Measurements from ENCODE around the gene EHF. TPM values are rescaled to one million over a fixed set of nuclear protein-coding genes. Genes with fewer than 3 reads are reported as not detected.

EHF gene
- total and polyA plus RNA-seq, 9 of the 15 experiments (the other 6 are each of a cell fraction or from before 2014, with no cell fraction given), result 0.04 to 0.54 (median 0.37) TPM

DNA sequence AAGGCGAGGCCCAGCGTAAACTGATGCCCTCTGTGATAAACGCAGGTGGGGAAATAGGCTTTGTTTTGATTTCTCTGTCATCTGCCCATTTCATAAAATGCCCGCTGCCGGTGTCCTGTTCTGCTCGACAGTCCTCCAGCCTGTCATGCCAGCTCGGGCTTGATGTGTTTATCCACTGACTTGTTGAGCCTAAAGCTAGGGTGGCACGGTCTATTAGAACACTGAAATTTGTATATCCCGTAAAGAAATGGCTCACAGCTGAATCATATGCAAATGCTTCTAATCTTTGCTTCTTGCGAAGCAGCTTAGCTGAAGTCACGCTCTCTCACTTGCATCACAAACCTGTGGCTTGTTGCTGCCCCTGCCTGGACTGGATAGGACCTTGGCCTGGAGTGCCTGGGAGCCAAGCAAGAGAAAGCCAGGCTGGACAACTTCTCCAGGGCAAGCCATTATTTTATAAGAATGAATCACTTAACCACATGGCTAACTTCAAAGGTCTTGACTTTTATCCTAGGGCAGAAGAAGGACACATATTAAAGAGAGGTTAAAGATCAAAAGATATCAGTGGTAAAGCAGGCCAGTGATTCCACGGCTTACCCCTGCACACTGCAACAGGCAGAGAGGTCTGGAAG is 33.1 kb downstream of the EHF start (continued):
- TF ChIP-seq SIN3A (IDR thresholded peaks at IDR 0.05; ENCODE audit: borderline replicate concordance in 2 of 2, control insufficient read depth in 1 of 2, low read depth in 2 of 2, low read length in 2 of 2), result no peak
- TF ChIP-seq, protein P1, sequence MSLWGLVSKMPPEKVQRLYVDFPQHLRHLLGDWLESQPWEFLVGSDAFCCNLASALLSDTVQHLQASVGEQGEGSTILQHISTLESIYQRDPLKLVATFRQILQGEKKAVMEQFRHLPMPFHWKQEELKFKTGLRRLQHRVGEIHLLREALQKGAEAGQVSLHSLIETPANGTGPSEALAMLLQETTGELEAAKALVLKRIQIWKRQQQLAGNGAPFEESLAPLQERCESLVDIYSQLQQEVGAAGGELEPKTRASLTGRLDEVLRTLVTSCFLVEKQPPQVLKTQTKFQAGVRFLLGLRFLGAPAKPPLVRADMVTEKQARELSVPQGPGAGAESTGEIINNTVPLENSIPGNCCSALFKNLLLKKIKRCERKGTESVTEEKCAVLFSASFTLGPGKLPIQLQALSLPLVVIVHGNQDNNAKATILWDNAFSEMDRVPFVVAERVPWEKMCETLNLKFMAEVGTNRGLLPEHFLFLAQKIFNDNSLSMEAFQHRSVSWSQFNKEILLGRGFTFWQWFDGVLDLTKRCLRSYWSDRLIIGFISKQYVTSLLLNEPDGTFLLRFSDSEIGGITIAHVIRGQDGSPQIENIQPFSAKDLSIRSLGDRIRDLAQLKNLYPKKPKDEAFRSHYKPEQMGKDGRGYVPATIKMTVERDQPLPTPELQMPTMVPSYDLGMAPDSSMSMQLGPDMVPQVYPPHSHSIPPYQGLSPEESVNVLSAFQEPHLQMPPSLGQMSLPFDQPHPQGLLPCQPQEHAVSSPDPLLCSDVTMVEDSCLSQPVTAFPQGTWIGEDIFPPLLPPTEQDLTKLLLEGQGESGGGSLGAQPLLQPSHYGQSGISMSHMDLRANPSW (CRISPR knock-in tag; IDR thresholded peaks at IDR 0.05), result no peak
- no peak for TF ChIP-seq TAF9B (IDR thresholded peaks at IDR 0.05; ENCODE audit: partially characterized antibody)
- TF ChIP-seq ZFP36 (IDR thresholded peaks at IDR 0.05; ENCODE audit: low read depth, low read length, partially characterized antibody), result no peak
- TF ChIP-seq NR2C2 (CRISPR knock-in tag; IDR thresholded peaks at IDR 0.05), result no peak
- TF ChIP-seq NR2C2 (tag; IDR thresholded peaks at IDR 0.05), result peak; percentile 30; the same call in 1 of the 2 replicates
- 0 out of 2 replicates have a peak, but pooled peaks have one; percentile 41 for TF ChIP-seq ZKSCAN8 (CRISPR knock-in tag; IDR thresholded peaks at IDR 0.05)
- TF ChIP-seq SP2 (IDR thresholded peaks at IDR 0.05; ENCODE audit: extremely low read depth, low read depth, low read length, poor library complexity, severe bottlenecking), result no peak
- no peak for TF ChIP-seq FOXK1 (CRISPR knock-in tag; IDR thresholded peaks at IDR 0.05; ENCODE audit: borderline replicate concordance)
- TF ChIP-seq, protein P2, sequence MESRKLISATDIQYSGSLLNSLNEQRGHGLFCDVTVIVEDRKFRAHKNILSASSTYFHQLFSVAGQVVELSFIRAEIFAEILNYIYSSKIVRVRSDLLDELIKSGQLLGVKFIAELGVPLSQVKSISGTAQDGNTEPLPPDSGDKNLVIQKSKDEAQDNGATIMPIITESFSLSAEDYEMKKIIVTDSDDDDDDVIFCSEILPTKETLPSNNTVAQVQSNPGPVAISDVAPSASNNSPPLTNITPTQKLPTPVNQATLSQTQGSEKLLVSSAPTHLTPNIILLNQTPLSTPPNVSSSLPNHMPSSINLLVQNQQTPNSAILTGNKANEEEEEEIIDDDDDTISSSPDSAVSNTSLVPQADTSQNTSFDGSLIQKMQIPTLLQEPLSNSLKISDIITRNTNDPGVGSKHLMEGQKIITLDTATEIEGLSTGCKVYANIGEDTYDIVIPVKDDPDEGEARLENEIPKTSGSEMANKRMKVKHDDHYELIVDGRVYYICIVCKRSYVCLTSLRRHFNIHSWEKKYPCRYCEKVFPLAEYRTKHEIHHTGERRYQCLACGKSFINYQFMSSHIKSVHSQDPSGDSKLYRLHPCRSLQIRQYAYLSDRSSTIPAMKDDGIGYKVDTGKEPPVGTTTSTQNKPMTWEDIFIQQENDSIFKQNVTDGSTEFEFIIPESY (CRISPR knock-in tag; IDR thresholded peaks at IDR 0.05), result no peak
- no peak for TF ChIP-seq MCM5 (IDR thresholded peaks at IDR 0.05; ENCODE audit: low read depth)
- TF ChIP-seq ZNF282 (CRISPR knock-in tag; IDR thresholded peaks at IDR 0.05), result no peak
- TF ChIP-seq NCOA1 (IDR thresholded peaks at IDR 0.05; ENCODE audit: low read depth), result no peak
- TF ChIP-seq, protein P3, sequence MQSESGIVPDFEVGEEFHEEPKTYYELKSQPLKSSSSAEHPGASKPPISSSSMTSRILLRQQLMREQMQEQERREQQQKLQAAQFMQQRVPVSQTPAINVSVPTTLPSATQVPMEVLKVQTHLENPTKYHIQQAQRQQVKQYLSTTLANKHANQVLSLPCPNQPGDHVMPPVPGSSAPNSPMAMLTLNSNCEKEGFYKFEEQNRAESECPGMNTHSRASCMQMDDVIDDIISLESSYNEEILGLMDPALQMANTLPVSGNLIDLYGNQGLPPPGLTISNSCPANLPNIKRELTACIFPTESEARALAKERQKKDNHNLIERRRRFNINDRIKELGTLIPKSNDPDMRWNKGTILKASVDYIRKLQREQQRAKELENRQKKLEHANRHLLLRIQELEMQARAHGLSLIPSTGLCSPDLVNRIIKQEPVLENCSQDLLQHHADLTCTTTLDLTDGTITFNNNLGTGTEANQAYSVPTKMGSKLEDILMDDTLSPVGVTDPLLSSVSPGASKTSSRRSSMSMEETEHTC (IDR thresholded peaks at IDR 0.05), result 0 out of 2 replicates have a peak, but pooled peaks have one; percentile 27
- no peak for TF ChIP-seq PPARD (CRISPR knock-in tag; IDR thresholded peaks at IDR 0.05)
- no peak for TF ChIP-seq RNF2 (IDR thresholded peaks at IDR 0.05)
- peak in 1 of 2 experiments; percentile 60; a peak in 1 of 4 replicates for TF ChIP-seq RCOR1 (IDR thresholded peaks at IDR 0.05; ENCODE audit: borderline replicate concordance in 1 of 2, low read depth in 2 of 2, low read length in 2 of 2)
- TF ChIP-seq NR3C1 (CRISPR knock-in tag; IDR thresholded peaks at IDR 0.05), result no peak
- no peak for TF ChIP-seq CAMTA2 (CRISPR knock-in tag; conservative IDR thresholded peaks at IDR 0.05)
- TF ChIP-seq ELF1 (tag; IDR thresholded peaks at IDR 0.05), result no peak
- TF ChIP-seq, protein P4, sequence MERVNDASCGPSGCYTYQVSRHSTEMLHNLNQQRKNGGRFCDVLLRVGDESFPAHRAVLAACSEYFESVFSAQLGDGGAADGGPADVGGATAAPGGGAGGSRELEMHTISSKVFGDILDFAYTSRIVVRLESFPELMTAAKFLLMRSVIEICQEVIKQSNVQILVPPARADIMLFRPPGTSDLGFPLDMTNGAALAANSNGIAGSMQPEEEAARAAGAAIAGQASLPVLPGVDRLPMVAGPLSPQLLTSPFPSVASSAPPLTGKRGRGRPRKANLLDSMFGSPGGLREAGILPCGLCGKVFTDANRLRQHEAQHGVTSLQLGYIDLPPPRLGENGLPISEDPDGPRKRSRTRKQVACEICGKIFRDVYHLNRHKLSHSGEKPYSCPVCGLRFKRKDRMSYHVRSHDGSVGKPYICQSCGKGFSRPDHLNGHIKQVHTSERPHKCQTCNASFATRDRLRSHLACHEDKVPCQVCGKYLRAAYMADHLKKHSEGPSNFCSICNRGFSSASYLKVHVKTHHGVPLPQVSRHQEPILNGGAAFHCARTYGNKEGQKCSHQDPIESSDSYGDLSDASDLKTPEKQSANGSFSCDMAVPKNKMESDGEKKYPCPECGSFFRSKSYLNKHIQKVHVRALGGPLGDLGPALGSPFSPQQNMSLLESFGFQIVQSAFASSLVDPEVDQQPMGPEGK (CRISPR knock-in tag; IDR thresholded peaks at IDR 0.05; ENCODE audit: borderline replicate concordance), result no peak

All from K562 (cell line).